Astrocyte of the hippocampus (primary cell): ENCODE results near the gene EXOC8.
"Not testable (repeated sequence)": the region's sequence is repeated elsewhere in the genome, so short reads cannot be mapped to it uniquely, and the experiment has no call there.

Experiments used
- DNase-seq: peaks from one replicate; pipeline ENCODE4 v3.0.0; 2011; ENCODE audit warnings: low read depth, low spot score

Gene EXOC8

DNA sequence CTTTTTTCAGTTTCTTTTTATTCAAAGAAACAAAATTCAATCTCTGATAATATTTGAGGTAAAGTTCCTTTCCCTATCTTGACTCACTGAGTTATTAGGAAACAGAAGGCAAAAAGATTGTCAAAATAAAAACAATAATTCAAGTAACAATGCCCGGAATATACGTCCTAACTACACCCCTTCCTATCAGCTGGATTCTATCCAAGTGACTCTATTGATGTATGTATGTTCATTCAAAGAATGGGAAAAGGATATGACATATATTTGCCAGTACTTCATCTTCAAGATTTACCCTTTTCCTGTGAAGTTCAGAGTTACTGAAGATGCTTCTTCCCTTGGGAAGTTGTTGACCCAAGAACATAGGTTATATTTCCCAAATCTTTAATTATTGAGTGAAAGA lies 14.2 kb upstream of the EXOC8 start:
- no peak for DNase-seq

DNA sequence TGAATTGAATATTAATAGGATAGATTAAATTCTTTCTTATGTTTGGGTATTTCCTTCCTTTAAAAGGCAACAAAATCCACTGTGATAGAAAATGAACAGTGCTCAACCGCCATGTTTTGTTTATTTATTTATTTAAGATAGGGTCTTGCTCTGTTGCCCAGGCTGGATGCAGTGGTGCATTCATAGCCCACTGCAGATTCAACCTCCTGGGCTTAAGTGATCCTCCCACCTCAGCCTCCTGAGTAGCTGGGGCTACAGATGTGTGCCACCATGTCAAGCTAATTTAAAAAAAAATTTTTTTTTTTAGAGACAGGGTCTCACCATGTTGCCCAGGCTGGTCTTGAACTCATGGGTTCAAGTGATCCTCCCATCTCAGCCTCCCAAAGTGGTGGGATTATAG lies 11.2 kb upstream of the EXOC8 start:
- DNase-seq: not testable (repeated sequence)

DNA sequence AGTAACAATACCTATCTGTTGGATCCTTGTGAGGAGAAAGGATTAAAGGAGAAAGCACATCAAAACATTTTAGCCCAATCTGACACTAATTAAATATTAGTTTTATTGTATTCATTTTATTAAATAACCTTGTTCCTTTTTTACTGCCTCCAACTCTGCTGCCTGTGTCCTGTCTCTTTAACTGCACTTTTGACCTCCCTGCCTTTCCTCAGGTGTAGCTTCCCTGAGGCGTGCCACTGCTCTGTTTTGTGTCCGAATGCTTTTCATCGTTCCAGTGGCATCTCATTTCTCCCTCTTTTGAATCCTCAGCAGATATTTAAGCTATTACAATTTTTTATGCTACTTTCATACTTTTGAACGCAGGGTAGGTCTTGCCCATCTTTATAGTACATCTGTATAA lies 10.8 kb upstream of the EXOC8 start:
- DNase-seq: no peak

DNA sequence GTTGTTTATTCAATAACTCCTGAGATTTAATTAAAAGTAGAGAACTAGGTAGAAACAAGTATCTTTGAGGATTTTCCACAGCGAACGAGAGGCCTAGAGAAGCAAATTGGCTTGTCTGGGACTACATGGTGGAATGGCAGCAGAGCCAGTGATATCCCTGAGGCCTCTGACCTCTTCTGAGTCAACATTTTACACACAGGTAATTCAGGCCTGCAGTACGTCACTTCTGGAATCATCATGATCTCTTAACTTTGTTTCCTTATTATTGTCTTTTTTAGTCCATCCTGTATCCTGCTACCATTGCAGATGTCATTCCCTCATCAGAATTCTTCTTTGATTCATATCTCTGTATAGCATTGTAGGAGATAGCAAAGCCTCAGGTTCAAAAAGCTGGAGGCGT lies 10.3 kb upstream of the EXOC8 start:
- no peak for DNase-seq

DNA sequence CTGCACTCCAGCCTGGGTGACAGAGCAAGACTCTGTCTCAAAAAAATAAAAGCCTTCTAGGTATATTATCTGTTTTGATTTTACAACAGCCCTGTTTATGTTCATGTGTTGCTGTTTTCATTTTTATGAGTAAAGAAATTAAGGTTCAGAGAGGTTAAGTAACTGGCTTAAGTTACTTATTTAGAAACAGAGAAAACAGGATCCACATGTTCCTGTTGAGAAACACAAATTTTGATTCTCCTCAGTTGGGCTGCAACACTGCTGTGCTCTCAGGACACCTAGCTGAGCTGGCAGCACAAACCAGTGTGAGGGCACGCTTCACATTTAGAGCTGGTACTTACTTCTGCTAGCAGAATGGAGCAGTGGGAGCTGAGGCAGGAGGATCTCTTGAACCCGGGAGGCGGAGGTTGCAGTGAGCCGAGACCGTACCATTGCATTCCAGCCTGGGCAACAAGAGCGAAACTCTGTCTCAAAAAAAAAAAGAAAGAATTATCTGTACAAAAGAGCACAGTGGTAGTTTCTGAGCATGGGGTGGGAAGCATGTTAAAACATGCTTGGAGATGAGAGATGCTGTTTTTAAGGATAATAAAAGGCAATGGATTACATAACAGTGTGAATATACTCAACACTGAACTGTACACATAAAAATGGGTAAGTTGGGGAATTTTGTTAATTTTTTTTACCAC lies 2.8 kb upstream of the EXOC8 start:
- no peak for DNase-seq

DNA sequence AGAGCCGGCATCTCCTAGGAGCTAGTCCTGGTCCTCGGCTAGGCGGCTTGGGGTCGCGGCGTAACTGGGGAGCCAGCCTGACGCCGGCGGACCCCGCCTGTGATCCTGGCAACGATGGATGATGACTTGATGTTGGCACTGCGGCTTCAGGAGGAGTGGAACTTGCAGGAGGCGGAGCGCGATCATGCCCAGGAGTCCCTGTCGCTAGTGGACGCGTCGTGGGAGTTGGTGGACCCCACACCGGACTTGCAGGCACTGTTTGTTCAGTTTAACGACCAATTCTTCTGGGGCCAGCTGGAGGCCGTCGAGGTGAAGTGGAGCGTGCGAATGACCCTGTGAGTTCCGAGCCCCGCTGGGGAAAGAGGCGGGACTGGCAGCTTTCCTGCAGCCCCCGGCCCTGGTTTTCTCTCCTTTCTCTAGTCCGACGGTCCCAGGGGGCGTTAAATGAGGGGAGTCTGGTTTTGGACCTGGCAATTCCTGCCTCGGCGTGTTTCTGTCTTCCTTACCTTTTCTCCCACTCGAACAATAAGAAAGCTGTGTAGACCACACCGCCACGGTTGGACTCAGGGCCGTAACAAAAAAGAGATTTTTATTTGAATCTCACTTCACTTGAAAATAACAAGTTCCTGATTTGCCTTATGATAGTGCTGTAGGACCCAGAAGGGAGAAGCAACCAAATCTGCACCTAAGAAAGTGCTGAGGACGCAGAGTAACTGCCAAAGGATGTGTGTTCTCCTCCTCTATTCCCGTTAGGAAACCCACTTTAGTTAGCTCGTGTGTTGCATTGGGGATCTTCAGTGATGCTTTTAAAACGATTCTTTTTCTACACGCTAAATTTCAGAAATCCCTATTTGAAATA lies 847 bp upstream of the EXOC8 start, which contains the start of gene SPRTN:
SPRTN (plus strand) TSS at position 24 of the 859 bp plus-strand sequence; CDS start at position 115, 91 bp downstream.
- DNase-seq: peak; percentile 26

DNA sequence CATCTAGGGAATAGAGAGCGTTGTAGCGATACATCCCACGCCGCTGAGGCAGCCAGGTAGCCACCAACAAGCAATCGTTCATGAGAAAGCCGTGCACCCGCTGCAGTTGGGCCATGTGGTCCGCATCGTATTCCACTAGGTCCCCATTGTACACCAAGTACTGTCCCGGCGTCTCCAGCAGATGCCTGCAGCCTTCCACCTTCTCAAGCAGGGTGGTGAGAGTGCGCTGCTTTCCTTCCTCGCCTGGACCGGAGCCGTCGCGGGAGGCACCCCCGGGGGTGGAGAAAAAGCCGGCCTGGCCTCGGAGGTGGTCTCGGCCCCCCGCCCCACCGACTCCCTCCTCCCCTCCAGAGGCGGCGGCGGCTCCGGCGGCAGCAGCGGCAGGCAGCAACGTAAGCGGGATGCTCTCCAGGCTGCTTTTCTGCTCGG lies 595 bp downstream of the EXOC8 start:
- no peak for DNase-seq

DNA sequence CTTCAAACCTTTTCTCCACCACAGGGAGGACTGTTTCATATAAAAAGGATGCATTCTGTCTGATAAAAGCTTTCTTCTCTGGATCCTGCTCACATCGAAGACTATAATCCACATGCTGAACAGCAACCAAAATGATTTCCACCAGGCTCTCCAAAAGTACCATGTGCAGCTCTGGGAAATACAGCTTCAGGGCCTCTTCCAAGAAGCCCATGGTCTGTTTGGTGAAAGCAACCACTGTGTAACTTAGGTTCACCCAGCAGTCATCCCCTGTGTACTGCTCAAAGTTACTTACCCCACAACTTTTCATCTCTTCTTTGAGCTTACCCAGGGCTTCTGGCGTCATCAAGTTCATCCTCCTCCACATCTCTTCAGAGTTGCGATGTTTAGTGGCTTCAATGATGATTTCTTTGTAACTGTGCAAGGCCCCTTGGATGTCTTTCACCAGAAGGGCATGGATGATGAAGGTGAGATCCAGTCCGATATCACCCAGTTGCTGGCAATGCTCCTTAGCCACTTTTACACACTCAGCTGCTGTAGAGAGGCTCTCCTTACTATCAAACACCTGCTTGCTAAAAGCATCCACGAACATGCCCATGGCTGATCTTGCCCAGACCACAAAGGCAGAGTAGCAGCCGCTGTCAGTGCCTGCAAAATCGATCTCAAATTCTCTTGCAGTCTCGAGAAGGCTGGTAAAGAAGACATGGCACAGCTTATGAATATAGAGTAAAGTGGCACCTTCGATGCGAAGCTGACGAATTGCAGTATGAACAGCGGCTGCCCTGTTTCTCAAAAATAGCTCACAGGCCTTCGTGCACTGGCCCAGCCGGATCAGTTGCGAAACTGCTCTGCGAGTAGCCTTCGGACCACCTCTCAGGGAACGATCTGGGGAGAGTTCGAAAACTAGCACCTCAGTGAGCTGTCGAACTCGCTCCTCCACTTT lies 1.7 kb downstream of the EXOC8 start:
- DNase-seq: peak; percentile 20

DNA sequence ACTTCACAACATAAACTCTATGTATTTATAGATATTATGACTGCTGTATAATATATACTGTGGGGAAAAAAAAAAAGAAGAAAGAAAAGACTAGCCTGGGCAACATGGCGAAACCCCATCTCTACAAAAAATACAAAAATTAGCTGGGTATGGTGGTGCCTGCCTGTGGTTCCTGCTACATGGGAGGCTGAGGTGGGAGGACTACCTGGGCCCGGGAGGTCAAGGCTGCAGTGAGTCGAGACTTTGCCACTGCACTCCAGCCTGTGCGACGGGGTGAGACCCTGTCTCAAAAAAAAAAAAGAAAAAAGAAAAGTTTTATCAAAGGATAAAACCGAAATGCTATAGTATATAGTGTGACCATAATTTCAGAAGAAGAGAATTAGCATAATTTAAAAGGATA lies 2.7 kb downstream of the EXOC8 start:
- DNase-seq: no peak

DNA sequence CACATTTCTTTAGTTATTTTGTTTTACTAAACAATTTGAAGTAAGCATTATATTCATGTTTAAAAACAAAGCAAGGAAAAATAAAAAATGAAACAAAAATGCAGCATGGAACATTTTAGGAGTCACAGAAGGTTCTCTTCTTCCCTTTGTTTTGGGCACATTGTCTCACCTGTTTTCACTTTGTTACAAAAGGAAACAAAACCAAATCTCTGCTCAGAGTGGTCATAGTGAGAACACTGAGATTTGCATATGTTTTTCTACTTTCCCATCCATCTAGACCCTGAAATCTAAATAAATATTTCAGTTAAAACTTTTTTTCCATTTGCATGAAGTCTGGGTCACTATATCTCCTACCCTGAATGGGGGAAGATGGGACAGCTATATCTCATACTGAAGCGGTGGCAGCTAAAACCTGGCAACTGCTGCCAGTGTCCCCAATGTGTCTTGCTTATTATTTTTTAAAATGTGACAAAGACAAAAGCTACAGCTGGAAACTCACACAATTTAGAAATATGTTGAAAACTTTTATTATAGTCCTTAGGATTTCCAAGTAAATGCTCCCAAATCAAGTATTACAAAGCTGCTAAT lies 3.5 kb downstream of the EXOC8 start:
- no peak for DNase-seq

DNA sequence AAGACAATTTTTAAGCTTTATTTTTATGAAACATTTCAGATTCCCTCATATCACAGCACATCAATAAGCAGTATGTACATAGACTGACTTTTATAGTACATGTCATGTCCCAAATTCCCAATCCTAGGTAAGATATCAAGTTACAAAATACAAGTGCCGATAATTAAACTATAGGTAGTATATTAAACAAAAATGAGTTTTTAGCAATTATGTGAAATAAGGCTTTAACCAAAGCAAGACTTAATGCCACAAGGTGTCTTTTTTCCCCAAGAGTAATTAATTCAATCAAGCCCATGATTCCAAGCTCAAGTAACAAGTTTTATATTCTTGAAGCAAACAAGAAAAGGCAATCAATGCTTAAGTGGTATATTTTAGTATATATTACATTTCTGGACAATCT lies 4.9 kb downstream of the EXOC8 start:
- no peak for DNase-seq

DNA sequence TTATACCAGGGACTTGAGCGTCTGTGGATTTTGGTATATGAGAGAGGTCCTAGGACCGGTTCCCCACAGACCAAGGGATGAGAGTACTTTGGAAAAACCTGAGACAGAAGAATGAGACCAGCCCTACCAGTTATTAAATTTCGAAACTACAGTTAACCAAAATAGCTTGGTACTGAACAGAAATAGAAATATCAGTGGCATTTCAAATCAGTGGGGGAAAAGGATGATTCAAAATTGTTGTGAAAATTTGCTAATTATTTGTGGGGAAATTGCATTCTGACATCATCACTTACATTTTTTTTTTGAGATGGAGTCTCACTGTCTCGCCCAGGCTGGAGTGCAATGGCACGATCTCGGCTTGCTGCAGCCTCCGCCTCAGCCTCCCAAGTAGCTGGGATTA lies 8.2 kb downstream of the EXOC8 start:
- no peak for DNase-seq

DNA sequence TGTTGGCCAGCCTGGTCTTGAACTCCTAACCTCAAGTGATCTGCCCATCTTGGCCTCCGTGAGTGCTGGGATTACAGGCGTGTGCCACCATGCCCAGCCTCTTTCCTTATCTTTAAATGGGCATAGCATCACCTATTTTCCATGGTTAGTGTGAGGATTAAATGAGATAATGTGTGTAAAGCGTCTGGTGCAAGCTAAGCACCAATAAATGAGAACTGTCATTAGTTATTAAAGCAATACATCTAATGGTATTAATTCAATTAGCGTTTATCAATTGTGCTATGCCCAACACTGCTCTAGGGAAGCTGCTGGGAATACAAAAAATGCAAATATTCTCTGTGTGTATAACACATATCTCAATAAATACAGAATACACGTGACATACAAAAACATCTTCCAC lies 10.0 kb downstream of the EXOC8 start:
- no peak for DNase-seq

DNA sequence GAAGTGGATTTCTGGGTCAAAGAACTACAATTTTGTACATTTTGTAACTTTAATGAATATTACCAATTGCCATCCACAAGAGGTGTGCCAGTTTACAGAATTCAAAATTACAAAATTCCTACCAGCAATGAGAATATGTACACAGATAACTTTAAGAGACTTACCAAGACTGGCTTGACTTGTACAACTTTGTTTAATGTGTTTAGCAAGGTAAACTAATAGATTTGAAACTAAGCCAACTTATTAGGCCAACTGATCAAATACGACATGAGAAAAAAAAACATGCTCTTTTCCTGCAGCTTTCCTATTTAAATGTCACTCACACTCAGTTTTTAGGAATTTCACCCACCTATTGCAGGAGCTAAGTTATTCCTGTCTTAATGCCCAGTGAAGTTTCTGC lies 11.4 kb downstream of the EXOC8 start:
- no peak for DNase-seq

DNA sequence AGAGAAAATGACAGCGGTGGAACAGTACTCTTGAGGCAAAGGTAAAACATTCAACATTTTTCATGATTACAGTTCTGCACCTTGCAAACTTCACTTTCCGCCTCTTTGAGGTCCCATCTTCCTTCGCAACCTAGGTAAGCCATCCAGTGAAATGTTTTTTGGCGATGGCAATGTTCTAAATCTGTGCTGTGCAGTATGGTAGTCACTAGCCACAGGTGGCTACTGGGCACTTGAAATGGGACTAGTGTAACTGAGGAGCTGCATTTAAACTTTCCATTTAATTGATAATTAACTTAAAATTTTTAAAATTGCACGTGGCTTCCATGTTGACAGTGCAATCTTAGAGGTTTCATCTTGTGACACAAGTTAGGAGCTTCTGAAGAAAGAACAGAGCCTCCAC lies 13.0 kb downstream of the EXOC8 start:
- no peak for DNase-seq

DNA sequence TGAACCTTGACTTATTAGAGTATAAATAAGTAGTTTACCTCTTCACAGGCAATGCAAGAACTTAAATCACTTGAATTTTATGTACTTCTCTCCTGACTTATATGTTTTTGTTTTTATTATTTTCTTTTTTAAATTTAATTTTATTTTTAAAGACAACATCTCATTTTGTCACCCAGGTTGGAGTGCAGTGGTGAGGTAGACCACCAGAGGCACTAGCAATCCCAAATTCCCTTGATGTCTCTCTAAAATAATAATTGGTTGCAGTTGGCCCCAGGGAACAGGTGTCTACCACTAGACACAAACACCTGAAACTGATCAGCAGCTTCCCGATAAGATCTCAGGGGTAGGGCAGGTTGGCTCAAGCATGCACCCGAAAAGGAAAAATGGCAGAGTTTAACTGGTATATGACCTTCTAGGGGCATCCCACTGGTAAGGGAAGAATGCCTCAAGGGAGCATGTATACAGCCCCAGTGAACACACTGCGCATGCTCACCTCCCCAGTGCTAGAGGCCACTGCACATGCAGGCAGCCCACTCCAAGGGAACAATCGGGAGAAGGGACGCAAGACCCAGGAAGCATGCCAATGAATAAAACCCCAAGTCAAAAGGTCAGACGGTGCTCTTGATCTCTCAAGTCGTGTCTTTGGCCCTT lies 14.6 kb downstream of the EXOC8 start:
- no peak for DNase-seq

DNA sequence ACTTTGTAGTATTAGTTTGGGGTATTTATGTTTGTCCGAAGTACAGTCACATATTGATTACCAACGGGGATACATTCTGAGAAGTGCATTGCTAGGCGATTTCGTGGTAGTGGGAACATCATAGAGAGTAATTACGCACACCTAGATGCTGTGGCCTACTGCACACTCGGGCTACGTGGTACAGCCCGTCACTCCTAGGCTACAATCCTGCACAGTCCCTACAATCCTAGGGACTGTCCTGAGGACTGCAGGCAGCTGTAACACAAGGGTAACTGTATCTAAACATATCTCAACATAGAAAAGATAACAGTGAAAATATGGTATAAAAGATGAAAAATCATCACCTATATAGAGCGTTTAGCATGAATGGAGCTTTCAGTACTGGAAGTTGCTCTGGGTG lies 18.6 kb downstream of the EXOC8 start:
- DNase-seq: no peak

DNA sequence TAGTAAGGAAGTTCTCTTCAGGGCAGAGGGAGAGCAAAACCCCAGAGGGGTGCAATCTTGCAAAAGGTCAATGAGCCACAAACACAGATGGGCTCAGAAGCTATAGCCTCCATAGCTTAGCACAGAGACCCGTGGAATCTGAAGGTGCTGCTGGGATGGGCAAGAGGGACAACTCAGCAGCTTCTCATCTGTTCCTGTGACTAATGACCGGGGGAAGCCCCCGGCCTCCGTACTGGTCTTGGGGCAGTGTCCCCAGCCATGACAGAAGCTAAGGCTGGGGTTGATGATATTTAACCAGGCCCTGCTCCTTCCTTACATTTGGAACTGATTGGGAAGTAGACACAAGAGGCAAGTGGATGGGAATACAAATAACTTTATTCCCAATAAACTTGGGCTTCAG lies 19.1 kb downstream of the EXOC8 start:
- no peak for DNase-seq

DNA sequence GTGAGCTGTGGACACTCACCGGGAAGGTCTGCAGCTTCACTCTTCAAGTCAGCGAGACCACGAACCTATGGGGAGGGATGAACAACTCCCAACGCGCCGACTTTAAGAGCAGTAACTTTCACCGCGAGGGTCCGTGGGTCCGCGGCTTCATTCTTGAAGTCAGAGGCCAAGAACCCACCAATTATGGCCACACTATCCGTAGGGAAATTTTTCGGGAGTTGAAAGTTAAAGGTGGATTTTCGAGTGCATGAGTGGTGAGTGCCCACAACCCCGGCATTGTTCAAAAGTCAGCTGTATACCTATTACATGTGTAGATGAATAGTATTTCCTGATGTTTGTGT lies 19.7 kb downstream of the EXOC8 start:
- no peak for DNase-seq

DNA sequence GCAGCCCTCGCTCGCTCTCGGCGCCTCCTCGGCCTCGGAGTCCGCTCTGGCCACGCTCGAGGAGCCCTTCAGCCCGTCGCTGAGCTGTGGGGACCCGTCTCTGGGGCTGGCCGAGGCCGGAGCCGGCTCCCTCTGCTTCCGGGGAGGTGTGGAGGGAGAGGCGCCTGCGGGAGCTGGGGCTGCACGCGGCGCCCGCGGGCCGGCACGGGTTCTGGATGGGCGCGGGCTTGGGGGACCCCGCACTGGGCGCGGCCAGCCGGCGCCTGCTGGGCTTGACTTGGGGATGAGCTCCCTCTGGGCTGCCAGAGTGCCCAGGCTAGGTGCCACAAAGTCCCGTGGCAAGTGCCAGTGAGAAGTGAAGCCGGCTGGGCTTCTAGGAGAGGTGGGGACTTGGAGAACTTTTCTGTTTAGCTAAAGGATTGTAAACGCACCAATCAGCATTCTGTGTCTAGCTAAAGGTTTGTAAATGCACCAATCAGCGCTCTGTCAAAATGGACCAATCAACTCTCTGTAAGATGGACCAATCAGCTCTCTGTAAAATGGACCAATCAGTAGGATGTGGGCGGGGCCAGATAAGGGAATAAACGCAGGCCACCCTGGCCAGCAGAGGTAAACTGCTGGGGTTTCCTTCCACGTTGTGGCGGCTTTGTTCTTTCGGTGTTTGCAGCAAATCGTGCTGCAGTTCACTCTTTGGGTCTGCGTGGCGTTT lies 20.2 kb downstream of the EXOC8 start:
- DNase-seq: no peak

DNA sequence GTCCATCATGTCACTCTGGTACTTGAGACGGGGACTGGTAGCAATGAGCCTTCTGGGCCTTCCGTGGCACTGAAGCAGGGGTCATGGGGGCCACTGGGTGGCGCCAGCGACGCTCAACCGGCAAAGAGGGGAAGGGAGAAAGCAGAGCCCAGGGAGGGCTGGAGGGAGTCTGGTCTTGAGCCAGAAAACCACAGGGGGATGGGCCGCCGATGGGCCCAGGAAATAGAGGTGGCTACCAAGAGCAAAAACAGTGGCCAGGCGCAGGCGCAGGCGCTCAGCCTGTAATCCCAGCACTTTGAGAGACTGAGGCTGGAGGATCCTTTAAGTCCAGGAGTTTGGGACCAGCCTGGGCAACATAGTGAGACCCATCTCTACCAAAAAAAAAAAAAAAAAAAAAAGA lies 21.8 kb downstream of the EXOC8 start:
- peak; percentile 32 for DNase-seq
